SK-N-SH (cell line): ENCODE measurements around the gene MPP3. TPM values are rescaled to one million over a fixed set of nuclear protein-coding genes. Genes with fewer than 3 reads are reported as not detected.

Source experiments
- CTCF ChIA-PET: fragments of 300-600, 350-600 bp; formaldehyde crosslinking; extraction: SDS; loops from one replicate; lab custom pipeline; 2021; lab: Yijun Ruan, JAX
- POLR2A ChIA-PET: fragments of 350-600 bp; sonication (Branson Sonifier 250); formaldehyde crosslinking; extraction: SDS; loops from one replicate; lab custom pipeline; 2020; ENCODE audit warnings: antibody characterized with exemption, inconsistent platforms; lab: Yijun Ruan, JAX
- DNase-seq: peaks from one replicate; pipeline ENCODE4 v3.0.0; 2012
- H2AFZ ChIP-seq: fragments of 200-600 bp; sonication (generic); 2 replicates; pipeline ENCODE4 v1.8.1; 2016; ENCODE audit warnings: antibody characterized with exemption, mild to moderate bottlenecking, low read depth
- H3F3A ChIP-seq: fragments of 200-600 bp; sonication (generic); replicated peaks from 2 replicates; pipeline ENCODE3; 2016; ENCODE audit warnings: antibody characterized with exemption, mild to moderate bottlenecking; ENCODE audit not compliant: insufficient read depth
- H3K27ac ChIP-seq, 2 experiments: fragments of 200-500 bp in 1 of 2; fragments of 200-600 bp in 1 of 2; sonication (Bioruptor generic) in 1 of 2; sonication (generic), shearing (Covaris generic) in 1 of 2; 2 replicates each; pipeline versions ENCODE4 v1.5.1 to v1.6.1; 2014 to 2016; ENCODE audit warnings: low read depth in 2 of 2, inconsistent platforms in 1 of 2, low read length in 1 of 2, mild to moderate bottlenecking in 1 of 2, mixed read lengths in 1 of 2
- H3K27me3 ChIP-seq: fragments of 200-600 bp; sonication (generic), shearing (Covaris generic); 2 replicates; pipeline ENCODE4 v1.6.1; 2016; ENCODE audit warnings: mixed run types; ENCODE audit not compliant: insufficient read depth
- H3K36me3 ChIP-seq, 2 experiments: fragments of 200-500 bp in 1 of 2; fragments of 200-600 bp in 1 of 2; sonication (Bioruptor generic) in 1 of 2; sonication (generic) in 1 of 2; replicated peaks in 1 of 2; 2 replicates each; pipeline versions ENCODE3 to v1.5.1; 2014 to 2016; ENCODE audit warnings: low read length in 1 of 2, mild to moderate bottlenecking in 1 of 2; ENCODE audit not compliant: insufficient read depth in 2 of 2, control insufficient read depth in 1 of 2
- H3K4me1 ChIP-seq, 2 experiments: fragments of 200-500 bp in 1 of 2; fragments of 200-600 bp in 1 of 2; sonication (Bioruptor generic) in 1 of 2; sonication (generic), shearing (Covaris generic) in 1 of 2; 2 replicates each; pipeline versions ENCODE4 v1.5.1 to v1.6.1; 2014 to 2016; ENCODE audit warnings: low read depth in 1 of 2, low read length in 1 of 2, mixed run types in 1 of 2; ENCODE audit not compliant: insufficient read depth in 2 of 2, control insufficient read depth in 1 of 2
- H3K4me2 ChIP-seq: fragments of 200-600 bp; sonication (generic), shearing (Covaris generic); 2 replicates; pipeline ENCODE4 v1.6.1; 2017; ENCODE audit warnings: mixed run types
- H3K4me3 ChIP-seq, 2 experiments: fragments of 200-500 bp in 1 of 2; fragments of 200-600 bp in 1 of 2; sonication (Bioruptor generic) in 1 of 2; sonication (generic), shearing (Covaris generic) in 1 of 2; 2 replicates each; pipeline versions ENCODE4 v1.5.1 to v1.8.1; 2014 to 2016; ENCODE audit warnings: low read depth in 2 of 2, inconsistent platforms in 1 of 2, low read length in 1 of 2, mild to moderate bottlenecking in 1 of 2, mixed read lengths in 1 of 2, moderate library complexity in 1 of 2
- H3K79me2 ChIP-seq: fragments of 200-600 bp; sonication (generic); 2 replicates; pipeline ENCODE4 v1.8.1; 2017; ENCODE audit warnings: mild to moderate bottlenecking; ENCODE audit not compliant: insufficient read depth
- H3K9ac ChIP-seq: fragments of 200-600 bp; sonication (generic); 2 replicates; pipeline ENCODE4 v1.6.1; 2017; ENCODE audit warnings: mixed run types
- H3K9me2 ChIP-seq: fragments of 200-600 bp; sonication (generic); 2 replicates; pipeline ENCODE4 v1.6.1; 2017; ENCODE audit warnings: mixed run types
- H3K9me3 ChIP-seq: fragments of 200-600 bp; sonication (generic); 2 replicates; pipeline ENCODE4 v1.6.1; 2017; ENCODE audit warnings: mixed run types, mild to moderate bottlenecking, moderate library complexity
- H4K20me1 ChIP-seq: fragments of 200-600 bp; sonication (generic); 2 replicates; pipeline ENCODE4 v1.6.1; 2017; ENCODE audit warnings: mild to moderate bottlenecking, mixed run types; ENCODE audit not compliant: insufficient read depth
- CHD2 ChIP-seq: fragments of 150-350 bp; IDR thresholded peaks from 2 replicates; pipeline ENCODE4 v1.6.1; 2018; ENCODE audit warnings: low read length; ENCODE audit not compliant: partially characterized antibody
- FOSL2 ChIP-seq: IDR thresholded peaks from 2 replicates; pipeline ENCODE4 v1.4.0; 2012; ENCODE audit warnings: low read depth, mild to moderate bottlenecking, moderate library complexity, borderline replicate concordance
- GABPA ChIP-seq: IDR thresholded peaks from 2 replicates; pipeline ENCODE4 v1.4.0; 2012; ENCODE audit warnings: low read depth, mild to moderate bottlenecking
- GATA2 ChIP-seq: sonication (generic); formaldehyde crosslinking; IDR thresholded peaks from 2 replicates; pipeline ENCODE4 v1.5.0; 2020; ENCODE audit warnings: mild to moderate bottlenecking, missing genetic modification reagents
- JUND ChIP-seq: IDR thresholded peaks from 2 replicates; pipeline ENCODE4 v1.4.0; 2012
- MEF2A ChIP-seq: IDR thresholded peaks from 2 replicates; pipeline ENCODE4 v1.4.0; 2012; ENCODE audit warnings: low read depth, borderline replicate concordance
- NFIC ChIP-seq: IDR thresholded peaks from 2 replicates; pipeline ENCODE4 v1.4.0; 2012; ENCODE audit warnings: borderline replicate concordance
- NRF1 ChIP-seq: IDR thresholded peaks from 2 replicates; pipeline ENCODE4 v1.6.1; 2012; ENCODE audit warnings: low read depth, mild to moderate bottlenecking, low read length
- POLR2AphosphoS5 ChIP-seq: IDR thresholded peaks from 2 replicates; pipeline ENCODE4 v1.6.1; 2012; ENCODE audit warnings: low read depth, low read length
- RCOR1 ChIP-seq: fragments of 150-350 bp; IDR thresholded peaks from 2 replicates; pipeline ENCODE4 v1.6.1; 2017; ENCODE audit warnings: antibody characterized with exemption, low read length
- REST ChIP-seq: IDR thresholded peaks from 2 replicates; pipeline ENCODE4 v1.6.1; 2012; ENCODE audit warnings: mild to moderate bottlenecking, low read depth, low read length, moderate library complexity
- RXRA ChIP-seq: IDR thresholded peaks from 2 replicates; pipeline ENCODE4 v1.4.0; 2012; ENCODE audit warnings: low read depth, mild to moderate bottlenecking, borderline replicate concordance
- TAF1 ChIP-seq: IDR thresholded peaks from 2 replicates; pipeline ENCODE4 v1.6.1; 2012; ENCODE audit warnings: low read depth, mild to moderate bottlenecking, low read length, moderate library complexity, borderline replicate concordance
- USF2 ChIP-seq: fragments of 150-350 bp; IDR thresholded peaks from 2 replicates; pipeline ENCODE4 v1.6.1; 2017; ENCODE audit warnings: antibody characterized with exemption, low read length, low read depth, borderline replicate concordance
- YY1 ChIP-seq: IDR thresholded peaks from 2 replicates; pipeline ENCODE4 v1.4.0; 2012; ENCODE audit warnings: low read depth, mild to moderate bottlenecking
- WGBS: methylation state at CpG from one replicate; pipeline ENCODE4 v1.1.6; 2017; ENCODE audit warnings: low lambda C conversion rate; 5-methylcytosine and 5-hydroxymethylcytosine counted together
- polyA plus RNA-seq, 3 experiments: library from polyadenylated mRNA; depleted of rRNA; stranded (reverse); fragments of >200 nt; gene quantifications; 2 replicates each; pipeline ENCODE4 v1.2.3, GENCODE V29; 2012
- TF ChIP-seq, protein P1 (sequence below): IDR thresholded peaks from 2 replicates; pipeline ENCODE4 v1.4.0; 2012; ENCODE audit warnings: low read depth
- TF ChIP-seq, protein P2 (sequence below): IDR thresholded peaks from 2 replicates; pipeline ENCODE4 v1.4.0; 2012; ENCODE audit warnings: low read depth, borderline replicate concordance
- TF ChIP-seq, protein P3 (sequence below): IDR thresholded peaks from 2 replicates; pipeline ENCODE4 v1.4.0; 2012; ENCODE audit warnings: low read depth, borderline replicate concordance
- TF ChIP-seq, protein P4 (sequence below): fragments of 150-350 bp; IDR thresholded peaks from 2 replicates; pipeline ENCODE4 v1.6.1; 2016; ENCODE audit warnings: mild to moderate bottlenecking, low read depth, low read length
- TF ChIP-seq, protein P5 (sequence below): fragments of 200-600 bp; sonication (generic); IDR thresholded peaks from 2 replicates; pipeline ENCODE4 v1.6.1; 2017; ENCODE audit warnings: antibody characterized with exemption, mild to moderate bottlenecking, moderate library complexity

The MPP3 gene
- polyA plus RNA-seq, 1 of the 3 experiments (the other 2 are of a cell fraction), result 14.1 TPM

DNA sequence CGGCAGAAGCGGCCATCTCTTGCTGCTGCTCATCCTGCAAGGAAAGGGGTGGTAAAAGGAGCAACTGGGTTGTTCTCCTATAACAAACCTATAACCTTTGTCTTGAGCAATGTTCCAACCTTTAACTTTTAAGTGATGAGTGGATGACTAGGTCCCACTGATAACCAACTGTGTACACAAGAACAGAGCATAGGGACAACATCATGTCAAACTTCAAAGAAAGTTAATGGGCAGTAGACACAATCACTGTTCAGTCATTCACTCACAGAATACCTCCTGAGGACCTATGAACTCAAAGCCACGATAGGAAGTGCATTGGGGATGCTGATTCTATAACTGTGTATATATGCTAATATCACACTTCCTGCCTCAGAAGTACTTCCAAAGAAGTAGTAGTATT, 31.1 kb downstream of the MPP3 start:
- Histone ChIP-seq H3K9me2 (no peaks in the 10 kb centered on the region), H3K4me2 (no peak overlapping the region), H4K20me1 (no peaks in the 10 kb centered on the region), H3F3A (peaks cover 20% of the 10 kb centered on the region), H3K79me2 (no peaks in the 10 kb centered on the region), H3K9me3 (no peaks in the 10 kb centered on the region), H3K27me3 (no peaks in the 10 kb centered on the region), H3K36me3 (peaks cover 4 to 33% of the 10 kb centered on the region in 2 experiments), H3K4me1 (no peaks in the 10 kb centered on the region), H3K4me3 (no peak overlapping the region), H2AFZ (no peak overlapping the region), H3K9ac (no peak overlapping the region), H3K27ac (no peak overlapping the region)
- CTCF ChIA-PET, result no interaction called here
- DNase-seq, result no peak
- POLR2A ChIA-PET, result no interaction called here
- TF ChIP-seq JUND (no peak), GABPA (no peak), NRF1 (no peak), NFIC (no peak), RXRA (no peak), TAF1 (no peak), MEF2A (no peak), USF2 (no peak), YY1 (no peak), RCOR1 (no peak), FOSL2 (no peak), CHD2 (no peak), GATA2 (CRISPR knock-in tag) (no peak), REST (no peak), POLR2AphosphoS5 (no peak)
- TF ChIP-seq, protein P1, sequence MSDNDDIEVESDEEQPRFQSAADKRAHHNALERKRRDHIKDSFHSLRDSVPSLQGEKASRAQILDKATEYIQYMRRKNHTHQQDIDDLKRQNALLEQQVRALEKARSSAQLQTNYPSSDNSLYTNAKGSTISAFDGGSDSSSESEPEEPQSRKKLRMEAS, result no peak
- TF ChIP-seq, protein P2, sequence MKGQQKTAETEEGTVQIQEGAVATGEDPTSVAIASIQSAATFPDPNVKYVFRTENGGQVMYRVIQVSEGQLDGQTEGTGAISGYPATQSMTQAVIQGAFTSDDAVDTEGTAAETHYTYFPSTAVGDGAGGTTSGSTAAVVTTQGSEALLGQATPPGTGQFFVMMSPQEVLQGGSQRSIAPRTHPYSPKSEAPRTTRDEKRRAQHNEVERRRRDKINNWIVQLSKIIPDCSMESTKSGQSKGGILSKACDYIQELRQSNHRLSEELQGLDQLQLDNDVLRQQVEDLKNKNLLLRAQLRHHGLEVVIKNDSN, result no peak
- TF ChIP-seq, protein P3, sequence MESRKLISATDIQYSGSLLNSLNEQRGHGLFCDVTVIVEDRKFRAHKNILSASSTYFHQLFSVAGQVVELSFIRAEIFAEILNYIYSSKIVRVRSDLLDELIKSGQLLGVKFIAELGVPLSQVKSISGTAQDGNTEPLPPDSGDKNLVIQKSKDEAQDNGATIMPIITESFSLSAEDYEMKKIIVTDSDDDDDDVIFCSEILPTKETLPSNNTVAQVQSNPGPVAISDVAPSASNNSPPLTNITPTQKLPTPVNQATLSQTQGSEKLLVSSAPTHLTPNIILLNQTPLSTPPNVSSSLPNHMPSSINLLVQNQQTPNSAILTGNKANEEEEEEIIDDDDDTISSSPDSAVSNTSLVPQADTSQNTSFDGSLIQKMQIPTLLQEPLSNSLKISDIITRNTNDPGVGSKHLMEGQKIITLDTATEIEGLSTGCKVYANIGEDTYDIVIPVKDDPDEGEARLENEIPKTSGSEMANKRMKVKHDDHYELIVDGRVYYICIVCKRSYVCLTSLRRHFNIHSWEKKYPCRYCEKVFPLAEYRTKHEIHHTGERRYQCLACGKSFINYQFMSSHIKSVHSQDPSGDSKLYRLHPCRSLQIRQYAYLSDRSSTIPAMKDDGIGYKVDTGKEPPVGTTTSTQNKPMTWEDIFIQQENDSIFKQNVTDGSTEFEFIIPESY, result no peak
- TF ChIP-seq, protein P4, sequence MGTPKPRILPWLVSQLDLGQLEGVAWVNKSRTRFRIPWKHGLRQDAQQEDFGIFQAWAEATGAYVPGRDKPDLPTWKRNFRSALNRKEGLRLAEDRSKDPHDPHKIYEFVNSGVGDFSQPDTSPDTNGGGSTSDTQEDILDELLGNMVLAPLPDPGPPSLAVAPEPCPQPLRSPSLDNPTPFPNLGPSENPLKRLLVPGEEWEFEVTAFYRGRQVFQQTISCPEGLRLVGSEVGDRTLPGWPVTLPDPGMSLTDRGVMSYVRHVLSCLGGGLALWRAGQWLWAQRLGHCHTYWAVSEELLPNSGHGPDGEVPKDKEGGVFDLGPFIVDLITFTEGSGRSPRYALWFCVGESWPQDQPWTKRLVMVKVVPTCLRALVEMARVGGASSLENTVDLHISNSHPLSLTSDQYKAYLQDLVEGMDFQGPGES, result no peak
- TF ChIP-seq, protein P5, sequence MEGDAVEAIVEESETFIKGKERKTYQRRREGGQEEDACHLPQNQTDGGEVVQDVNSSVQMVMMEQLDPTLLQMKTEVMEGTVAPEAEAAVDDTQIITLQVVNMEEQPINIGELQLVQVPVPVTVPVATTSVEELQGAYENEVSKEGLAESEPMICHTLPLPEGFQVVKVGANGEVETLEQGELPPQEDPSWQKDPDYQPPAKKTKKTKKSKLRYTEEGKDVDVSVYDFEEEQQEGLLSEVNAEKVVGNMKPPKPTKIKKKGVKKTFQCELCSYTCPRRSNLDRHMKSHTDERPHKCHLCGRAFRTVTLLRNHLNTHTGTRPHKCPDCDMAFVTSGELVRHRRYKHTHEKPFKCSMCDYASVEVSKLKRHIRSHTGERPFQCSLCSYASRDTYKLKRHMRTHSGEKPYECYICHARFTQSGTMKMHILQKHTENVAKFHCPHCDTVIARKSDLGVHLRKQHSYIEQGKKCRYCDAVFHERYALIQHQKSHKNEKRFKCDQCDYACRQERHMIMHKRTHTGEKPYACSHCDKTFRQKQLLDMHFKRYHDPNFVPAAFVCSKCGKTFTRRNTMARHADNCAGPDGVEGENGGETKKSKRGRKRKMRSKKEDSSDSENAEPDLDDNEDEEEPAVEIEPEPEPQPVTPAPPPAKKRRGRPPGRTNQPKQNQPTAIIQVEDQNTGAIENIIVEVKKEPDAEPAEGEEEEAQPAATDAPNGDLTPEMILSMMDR, result no peak
- WGBS, result 92% methylated on average over 3 of the region's 3 CpGs
